HG03432 (cell line): ENCODE results near the gene WHRN.

ENCODE experiments used
- ATAC-seq: cut with Tn5 transposase; IDR thresholded peaks from one replicate; pipeline ENCODE4 v1.9.1; 2021; ENCODE audit warnings: mild to moderate bottlenecking, moderate library complexity; ENCODE audit not compliant: unreplicated experiment

The WHRN gene

DNA sequence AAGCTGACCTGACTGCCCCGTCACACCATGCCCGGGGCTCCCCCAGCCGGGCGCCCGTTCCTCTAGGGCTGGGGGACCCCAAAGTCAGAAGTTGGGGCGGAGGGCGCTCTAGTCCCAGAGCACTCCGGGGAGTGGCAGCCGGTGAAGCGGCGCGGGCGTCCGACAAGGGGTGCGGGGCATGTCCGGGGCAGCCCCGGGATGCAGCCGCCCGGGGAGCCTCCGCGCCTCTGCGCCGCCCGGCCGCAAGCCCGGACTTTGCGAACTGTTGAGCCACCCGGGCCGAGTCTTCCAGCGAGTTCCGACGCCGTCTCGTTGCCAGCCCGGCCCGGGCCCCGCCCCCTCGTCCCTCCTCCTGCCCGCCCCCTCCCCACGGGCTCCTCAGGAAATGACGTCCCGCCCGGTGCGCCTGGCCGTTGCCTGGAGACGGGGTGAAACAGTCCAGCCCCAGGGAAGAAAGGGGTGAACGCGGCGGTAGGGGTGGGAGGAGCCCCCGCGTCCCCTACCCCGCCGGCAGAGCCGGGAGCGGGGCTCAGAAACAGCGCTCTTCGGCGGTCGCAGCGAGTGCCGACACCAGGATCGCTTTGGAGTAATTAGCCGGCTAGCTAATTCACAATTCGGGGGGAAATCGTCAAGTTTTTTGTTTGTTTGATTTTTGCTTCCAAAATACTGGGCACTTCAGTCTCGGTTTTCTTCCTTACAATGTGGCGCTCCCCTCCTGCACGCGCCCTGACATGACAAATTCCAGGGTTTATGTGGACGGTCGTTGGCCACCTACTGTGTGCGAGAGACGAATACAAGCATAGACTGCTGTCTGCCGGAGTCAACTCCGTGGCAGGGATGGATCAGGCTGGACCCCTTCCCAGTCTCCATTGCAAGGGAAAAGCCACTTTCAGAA is at the start of gene WHRN:
WHRN (minus strand) TSS at position 287 of the 895 bp plus-strand sequence. CDS start 672 bp downstream, outside the sequence.
- ATAC-seq: peak; percentile 88

DNA sequence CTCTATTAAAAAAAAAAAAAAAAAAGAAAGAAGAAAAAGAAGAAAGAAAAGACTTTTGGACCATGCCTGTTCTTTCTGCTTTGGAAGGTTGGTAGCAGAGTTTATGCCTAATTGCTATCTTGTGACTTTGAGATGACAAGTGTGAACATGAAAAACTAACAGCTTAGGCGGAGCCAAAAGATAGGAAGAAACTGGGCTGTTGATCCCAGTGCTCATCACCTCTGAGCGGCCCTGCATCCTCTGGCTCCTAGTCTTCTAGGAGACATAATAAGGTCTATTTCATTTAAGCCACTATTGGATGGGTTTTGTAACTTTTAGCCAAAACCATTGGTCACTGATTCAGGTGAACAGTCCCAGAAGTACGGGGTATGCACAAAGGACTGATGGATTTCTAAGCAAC is 47.9 kb upstream of the WHRN start:
- no peak for ATAC-seq

DNA sequence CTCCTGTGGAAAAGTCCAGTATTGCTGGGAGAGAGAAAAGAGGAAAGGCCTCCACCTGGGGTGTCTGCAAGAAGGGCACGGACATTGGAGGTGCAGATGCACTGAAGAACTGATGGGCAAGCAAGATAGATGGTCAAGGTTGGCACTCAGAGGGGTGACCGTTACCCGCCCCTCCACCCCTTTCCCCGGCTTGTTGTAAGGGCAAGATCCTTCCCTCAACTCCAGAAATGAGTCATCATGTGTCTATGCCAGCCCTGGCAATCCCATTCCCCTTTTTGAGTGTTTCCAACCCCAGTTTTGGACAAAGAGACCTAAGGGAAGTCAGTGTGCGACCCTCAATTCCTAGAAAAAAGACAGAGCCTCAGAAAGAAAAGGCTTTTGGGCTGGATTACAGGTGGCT is 47.4 kb upstream of the WHRN start:
- ATAC-seq: no peak

- no peak for ATAC-seq
Measured at GRCh38 chr9:114551750-114552685, 46.7 kb upstream of the WHRN start.

- ATAC-seq: no peak
Measured at GRCh38 chr9:114549697-114550330, 44.5 kb upstream of the WHRN start.

DNA sequence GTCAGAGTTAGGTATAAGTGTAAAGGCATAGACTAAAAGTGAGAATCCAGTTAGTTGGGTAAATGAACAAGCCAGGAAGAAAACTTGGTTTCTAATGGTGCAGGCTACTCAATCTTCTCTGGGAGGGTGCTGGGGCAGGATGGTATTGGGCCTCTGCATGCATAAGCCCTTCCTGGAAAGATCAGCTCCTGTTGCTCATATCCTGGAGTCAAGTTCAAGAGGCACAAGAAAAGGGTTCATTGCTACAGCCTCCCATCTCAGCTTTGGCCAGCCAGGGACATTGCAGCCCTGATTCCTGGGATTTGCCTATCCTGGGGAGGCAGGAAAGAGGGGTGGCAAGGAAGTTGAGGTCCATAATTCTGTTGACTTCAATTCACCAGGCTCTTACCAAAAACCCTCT is 41.6 kb upstream of the WHRN start:
- ATAC-seq: no peak

DNA sequence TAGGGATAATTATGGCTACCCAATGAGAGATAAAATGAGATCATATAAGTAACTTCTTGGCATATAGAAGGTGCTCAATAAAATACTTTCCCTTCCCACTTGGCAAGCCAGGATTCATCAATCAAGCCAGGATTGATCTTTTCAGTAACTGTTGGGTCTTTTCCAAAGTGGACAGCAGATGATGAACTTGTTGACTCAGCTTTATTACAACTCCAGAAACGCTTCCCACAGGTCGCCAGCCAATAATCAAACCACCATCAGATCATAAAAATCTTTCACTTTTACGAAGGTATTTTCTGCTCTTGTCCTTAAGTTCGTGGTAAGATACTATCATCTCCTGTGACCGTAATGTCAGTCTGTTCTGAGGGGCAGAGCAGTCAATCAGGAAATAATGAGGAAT is 39.8 kb upstream of the WHRN start:
- no peak for ATAC-seq

DNA sequence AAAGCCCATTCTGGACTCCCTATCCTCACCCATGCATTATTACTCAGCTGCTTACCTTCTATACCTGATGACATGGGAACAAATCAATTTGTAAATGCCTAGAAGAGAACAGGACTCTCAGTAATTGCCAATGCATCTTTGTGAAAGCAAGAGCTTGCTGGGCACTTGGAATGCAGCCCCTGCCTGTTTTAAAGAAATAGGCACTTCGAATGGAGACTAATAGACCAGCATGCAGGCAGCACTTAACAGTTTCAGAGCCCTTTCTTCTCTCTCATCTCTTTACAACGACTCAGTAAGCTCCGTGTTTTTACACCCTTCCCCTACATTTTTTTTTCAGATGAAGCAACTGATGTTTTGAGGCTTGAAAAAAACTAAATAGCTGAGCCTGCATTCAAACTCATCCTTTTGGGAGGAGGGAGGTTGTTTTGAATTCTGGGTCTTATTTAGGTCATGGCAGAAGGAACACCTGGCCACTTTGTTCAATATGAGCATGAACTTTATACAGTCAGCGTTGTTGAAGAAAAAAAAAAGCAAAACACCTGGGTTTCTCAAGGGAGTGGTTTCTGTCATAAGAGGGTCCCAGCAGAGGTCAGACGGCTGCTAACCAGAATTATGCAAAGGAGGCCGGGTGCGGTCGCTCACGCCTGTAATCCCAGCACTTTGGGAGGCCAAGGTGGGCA is 34.6 kb upstream of the WHRN start:
- ATAC-seq: no peak

DNA sequence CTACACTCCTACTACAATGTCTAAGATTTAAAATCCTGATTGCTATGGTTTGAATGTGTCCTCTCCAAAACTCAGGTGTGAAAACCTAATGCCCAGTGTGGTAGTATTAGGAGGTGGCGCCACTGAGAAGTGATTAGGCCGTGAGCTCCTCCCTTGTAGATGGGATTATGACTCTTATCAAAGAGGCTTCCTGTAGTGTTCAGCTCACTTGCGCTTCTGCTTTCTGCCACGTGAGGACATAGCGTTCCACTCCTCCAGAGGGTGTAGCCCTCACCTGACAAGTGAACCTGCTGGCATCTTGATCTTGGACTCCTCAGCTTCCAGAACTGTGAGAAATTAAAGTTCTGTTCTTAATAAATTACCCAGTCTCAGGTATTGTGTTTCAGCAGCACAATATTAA is 33.0 kb upstream of the WHRN start:
- no peak for ATAC-seq

- no peak for ATAC-seq
Measured at GRCh38 chr9:114532561-114533237, 27.4 kb upstream of the WHRN start.

- ATAC-seq: no peak
Measured at GRCh38 chr9:114529285-114529684, 24.0 kb upstream of the WHRN start.

DNA sequence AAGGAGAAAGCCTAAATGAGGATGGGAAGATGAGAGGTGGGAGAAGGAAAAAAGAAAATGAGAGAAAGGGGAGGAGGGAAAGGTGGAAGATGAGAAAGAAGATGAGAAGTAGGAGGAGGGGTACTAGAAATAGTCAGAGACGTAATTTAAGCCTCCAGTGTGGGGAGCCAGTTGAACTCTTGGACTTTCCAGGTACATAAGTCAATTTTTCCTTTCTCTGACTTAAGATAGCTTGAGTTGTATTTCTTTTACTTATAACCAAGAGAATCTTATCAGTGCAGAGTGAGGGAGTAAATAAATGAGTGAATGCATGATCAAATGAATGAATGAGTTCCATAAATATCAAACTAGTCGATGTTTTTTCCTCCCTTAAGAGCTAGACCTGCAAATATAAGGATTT is 21.5 kb upstream of the WHRN start:
- no peak for ATAC-seq

DNA sequence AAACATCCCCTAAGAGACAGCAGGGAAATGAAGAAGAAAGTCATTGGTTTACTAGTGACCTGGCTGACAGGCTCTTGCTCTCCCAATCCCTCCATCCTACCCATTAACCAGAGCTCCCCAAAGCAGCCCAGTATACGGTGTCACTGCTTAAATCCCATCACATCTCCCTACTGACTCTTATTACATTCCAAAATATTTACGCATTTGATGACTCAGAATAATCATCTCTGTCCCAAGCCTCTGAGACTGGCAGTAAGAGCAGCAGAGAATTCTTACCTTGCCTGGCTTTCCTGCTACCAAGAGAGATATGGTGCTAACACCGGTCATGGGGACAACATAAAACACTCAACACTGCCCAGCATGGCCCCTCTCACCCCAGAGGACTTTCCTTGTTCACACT is 20.2 kb upstream of the WHRN start:
- no peak for ATAC-seq

DNA sequence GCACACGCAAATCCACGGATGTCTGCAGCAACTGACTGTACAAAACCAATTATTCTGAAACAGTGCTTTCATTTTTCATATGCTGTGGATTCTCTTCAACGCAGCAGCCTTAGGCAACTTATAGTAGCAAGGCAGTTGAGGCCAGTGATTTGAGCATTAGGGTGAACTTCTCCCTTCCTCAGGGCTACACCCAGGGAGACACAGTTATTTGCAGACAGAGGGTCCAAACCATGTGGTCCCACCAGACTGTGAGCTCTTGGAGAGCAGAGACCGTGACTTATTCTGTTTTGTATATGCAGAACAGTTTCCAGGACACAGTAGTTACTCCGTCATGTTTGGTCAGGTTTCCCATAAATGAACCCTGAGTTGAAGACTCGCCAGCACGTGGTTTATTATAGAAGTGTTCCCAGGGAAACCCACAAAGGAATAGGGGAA is 19.0 kb upstream of the WHRN start:
- ATAC-seq: no peak

- ATAC-seq: no peak
Measured at GRCh38 chr9:114522847-114523246, 17.6 kb upstream of the WHRN start.

DNA sequence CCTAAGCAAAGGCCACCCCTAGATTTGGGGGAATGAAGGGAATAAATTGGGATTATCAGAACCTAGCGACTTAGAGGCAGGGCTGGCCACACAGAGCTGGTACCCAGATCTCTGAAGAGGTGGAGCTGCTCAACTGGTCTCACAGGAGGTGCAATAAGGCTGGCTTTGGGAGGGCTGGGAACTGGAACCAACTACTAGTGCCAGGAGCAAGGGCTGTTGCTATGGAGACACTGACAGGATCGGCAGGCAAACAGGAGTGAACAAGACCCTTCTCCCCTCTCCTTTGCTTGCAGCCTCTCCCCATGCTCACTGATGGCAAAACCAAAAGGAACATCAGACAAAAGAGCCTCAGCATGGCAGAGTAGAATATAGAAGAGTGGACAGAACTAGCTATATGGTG is 17.0 kb upstream of the WHRN start:
- no peak for ATAC-seq

DNA sequence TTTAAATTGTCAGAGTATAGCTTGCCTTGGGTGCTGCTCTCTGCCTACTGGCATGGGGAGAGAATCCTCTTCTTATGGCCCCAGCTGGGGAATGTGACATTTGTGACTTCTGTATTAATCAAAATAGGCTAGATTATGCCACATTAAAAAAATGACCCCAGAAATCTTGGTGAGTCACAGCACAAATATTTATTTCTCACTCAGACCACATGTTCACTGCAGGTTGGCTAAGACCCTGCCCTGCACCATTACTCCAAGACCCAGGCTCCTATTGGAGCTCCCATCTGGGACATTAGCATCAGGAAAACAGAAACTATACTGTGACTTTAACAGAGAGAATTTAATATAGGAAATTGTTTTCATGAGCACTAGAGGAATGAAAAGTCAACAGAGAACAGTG is 16.6 kb upstream of the WHRN start:
- no peak for ATAC-seq

- ATAC-seq: peak; percentile 88
Measured at GRCh38 chr9:114518599-114519022, 13.3 kb upstream of the WHRN start.

- no peak for ATAC-seq
Measured at GRCh38 chr9:114518120-114518519, 12.8 kb upstream of the WHRN start.

DNA sequence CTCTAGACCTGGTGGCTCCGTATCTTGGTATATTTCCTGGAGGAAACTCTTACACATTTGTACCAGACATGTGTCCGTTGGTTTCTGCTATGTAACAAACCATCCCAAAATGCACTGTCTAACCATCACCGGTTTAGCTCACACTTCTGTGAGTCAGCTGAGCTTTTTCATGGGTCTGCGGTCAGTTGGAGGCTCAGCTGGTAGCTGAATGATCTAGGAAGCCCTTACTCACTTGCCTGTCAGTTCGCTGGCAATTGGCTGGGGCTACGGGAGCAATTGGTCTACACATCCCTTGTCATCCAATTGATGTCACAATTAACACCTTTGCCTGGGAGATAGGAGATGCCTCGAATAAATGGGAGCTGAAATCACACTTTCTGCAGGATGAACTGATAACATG is 11.6 kb upstream of the WHRN start:
- ATAC-seq: no peak
